Measurements from ENCODE around the gene NSF. TPM values are rescaled to one million over a fixed set of nuclear protein-coding genes. Genes with fewer than 3 reads are reported as not detected.
A peak's percentile ranks its signal among the peaks of the same experiment; 100 is the strongest.
"Not testable (repeated sequence)": the region's sequence is repeated elsewhere in the genome, so short reads cannot be mapped to it uniquely, and the experiment has no call there.

NSF gene
- total RNA-seq, 2 experiments from 2014 or later = 17.7 to 19.1 TPM

GRCh38 chr17:46579083-46580075, 11.1 kb upstream of the NSF start, which contains the start of gene ARL17A:
Gene ARL17A (minus strand): TSS chr17:46579691. CDS start chr17:46576322, 3,369 bp downstream.
- peak within 1 kb of the TSS; percentile 38 for H3K4me3 ChIP-seq (ENCODE audit: low read length)
- DNase-seq (peak in 11 of 14 experiments; percentile 41 to 97 (median 64)), ATAC-seq (ENCODE audit: poor library complexity) (peak; percentile 95)
- H3K9me3 Mint-ChIP-seq; H3K4me1 ChIP-seq (ENCODE audit: insufficient read depth, low read length); H3K36me3 Mint-ChIP-seq (ENCODE audit: low read depth); POLR2A ChIA-PET; CTCF ChIA-PET; H3K27me3 ChIP-seq (ENCODE audit: control insufficient read depth in 1 of 2, insufficient read depth in 2 of 2, low read length in 2 of 2); H3K4me1 Mint-ChIP-seq (ENCODE audit: low read depth); H3K27ac Mint-ChIP-seq; intact Hi-C loops (cut with DNase I, micrococcal nuclease); H3K36me3 ChIP-seq (ENCODE audit: insufficient read depth, low read length); H3K27me3 Mint-ChIP-seq; H3K9me3 ChIP-seq (ENCODE audit: control insufficient read depth in 1 of 2, insufficient read depth in 1 of 2, low read length in 2 of 2): not testable (repeated sequence)
- H3K4me3 Mint-ChIP-seq = peak within 1 kb of the TSS; percentile 30
- H3K27ac ChIP-seq (ENCODE audit: low read depth in 1 of 2, low read length in 2 of 2) = peak within 1 kb of the TSS in 1 of 2 donors; percentile 52

GRCh38 chr17:46580082-46580481, 10.4 kb upstream of the NSF start:
- H3K27ac Mint-ChIP-seq; H3K27me3 Mint-ChIP-seq; POLR2A ChIA-PET; H3K4me1 Mint-ChIP-seq (ENCODE audit: low read depth); ATAC-seq (ENCODE audit: poor library complexity); H3K9me3 ChIP-seq (ENCODE audit: control insufficient read depth in 1 of 2, insufficient read depth in 1 of 2, low read length in 2 of 2); H3K9me3 Mint-ChIP-seq; H3K36me3 Mint-ChIP-seq (ENCODE audit: low read depth); intact Hi-C loops (cut with DNase I, micrococcal nuclease); H3K27me3 ChIP-seq (ENCODE audit: control insufficient read depth in 1 of 2, insufficient read depth in 2 of 2, low read length in 2 of 2); H3K36me3 ChIP-seq (ENCODE audit: insufficient read depth, low read length); H3K4me3 Mint-ChIP-seq; H3K4me1 ChIP-seq (ENCODE audit: insufficient read depth, low read length); CTCF ChIA-PET: not testable (repeated sequence)
- H3K27ac ChIP-seq (ENCODE audit: low read depth in 1 of 2, low read length in 2 of 2) = peak overlapping the region in 1 of 2 donors; percentile 52
- peak in 1 of 14 experiments; percentile 5 for DNase-seq
- H3K4me3 ChIP-seq (ENCODE audit: low read length) = peak overlapping the region; percentile 38

DNA sequence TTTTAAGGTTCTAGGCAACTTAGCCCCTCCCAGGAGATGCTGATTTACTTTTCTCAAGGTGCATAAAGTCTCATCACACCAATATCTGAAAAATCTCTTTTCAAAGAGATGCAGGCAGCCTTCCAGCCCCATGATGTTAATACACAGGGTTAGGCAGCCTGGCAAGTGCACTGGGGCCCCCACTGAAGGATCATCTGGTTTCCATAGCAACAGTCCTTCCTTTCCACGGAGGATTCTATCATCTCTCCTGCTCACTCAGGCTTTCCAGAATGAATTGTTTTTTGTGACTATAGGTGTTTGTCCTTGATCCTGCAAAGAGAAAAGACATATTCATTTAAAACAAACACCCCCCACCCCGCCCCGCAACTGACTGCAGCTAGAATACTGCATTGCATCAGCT, 5.0 kb upstream of the NSF start:
- H3K27me3 Mint-ChIP-seq; H3K27ac Mint-ChIP-seq; intact Hi-C loops (cut with DNase I, micrococcal nuclease); H3K27me3 ChIP-seq (ENCODE audit: control insufficient read depth in 1 of 2, insufficient read depth in 2 of 2, low read length in 2 of 2); CTCF ChIA-PET; H3K9me3 Mint-ChIP-seq; ATAC-seq (ENCODE audit: poor library complexity); H3K4me1 Mint-ChIP-seq (ENCODE audit: low read depth); H3K36me3 ChIP-seq (ENCODE audit: insufficient read depth, low read length); DNase-seq; H3K4me1 ChIP-seq (ENCODE audit: insufficient read depth, low read length); H3K9me3 ChIP-seq (ENCODE audit: control insufficient read depth in 1 of 2, insufficient read depth in 1 of 2, low read length in 2 of 2); H3K4me3 ChIP-seq (ENCODE audit: low read length); POLR2A ChIA-PET; H3K4me3 Mint-ChIP-seq; H3K27ac ChIP-seq (ENCODE audit: low read depth in 1 of 2, low read length in 2 of 2); H3K36me3 Mint-ChIP-seq (ENCODE audit: low read depth): not testable (repeated sequence)

DNA sequence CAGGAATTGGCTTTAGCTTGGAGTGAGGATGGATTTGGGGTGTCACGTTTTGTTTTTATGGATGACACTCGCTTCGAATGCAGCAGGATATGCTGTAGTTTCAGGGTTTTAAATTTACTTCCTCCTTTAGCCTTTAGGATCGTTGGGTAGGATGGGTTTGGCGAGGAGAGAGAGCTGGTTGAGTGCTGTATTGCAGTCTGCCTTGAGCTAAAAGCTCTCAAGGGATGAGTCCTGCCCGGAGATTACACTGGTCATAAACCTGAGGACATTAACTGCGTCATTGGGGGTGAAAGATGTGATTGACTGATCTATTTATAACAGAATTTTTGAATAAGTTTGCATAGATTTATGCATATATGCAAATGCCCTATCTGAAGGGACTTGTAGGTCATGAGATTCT, 863 bp downstream of the NSF start:
- intact Hi-C loops (cut with DNase I, micrococcal nuclease); H3K36me3 ChIP-seq (ENCODE audit: insufficient read depth, low read length); H3K27me3 Mint-ChIP-seq; H3K9me3 ChIP-seq (ENCODE audit: control insufficient read depth in 1 of 2, insufficient read depth in 1 of 2, low read length in 2 of 2); H3K4me3 Mint-ChIP-seq; POLR2A ChIA-PET; H3K4me3 ChIP-seq (ENCODE audit: low read length); H3K27ac ChIP-seq (ENCODE audit: low read depth in 1 of 2, low read length in 2 of 2); CTCF ChIA-PET; H3K36me3 Mint-ChIP-seq (ENCODE audit: low read depth); DNase-seq; H3K9me3 Mint-ChIP-seq; H3K27ac Mint-ChIP-seq; H3K4me1 Mint-ChIP-seq (ENCODE audit: low read depth); H3K4me1 ChIP-seq (ENCODE audit: insufficient read depth, low read length); H3K27me3 ChIP-seq (ENCODE audit: control insufficient read depth in 1 of 2, insufficient read depth in 2 of 2, low read length in 2 of 2): not testable (repeated sequence)
- peak; percentile 68 for ATAC-seq (ENCODE audit: poor library complexity)

DNA sequence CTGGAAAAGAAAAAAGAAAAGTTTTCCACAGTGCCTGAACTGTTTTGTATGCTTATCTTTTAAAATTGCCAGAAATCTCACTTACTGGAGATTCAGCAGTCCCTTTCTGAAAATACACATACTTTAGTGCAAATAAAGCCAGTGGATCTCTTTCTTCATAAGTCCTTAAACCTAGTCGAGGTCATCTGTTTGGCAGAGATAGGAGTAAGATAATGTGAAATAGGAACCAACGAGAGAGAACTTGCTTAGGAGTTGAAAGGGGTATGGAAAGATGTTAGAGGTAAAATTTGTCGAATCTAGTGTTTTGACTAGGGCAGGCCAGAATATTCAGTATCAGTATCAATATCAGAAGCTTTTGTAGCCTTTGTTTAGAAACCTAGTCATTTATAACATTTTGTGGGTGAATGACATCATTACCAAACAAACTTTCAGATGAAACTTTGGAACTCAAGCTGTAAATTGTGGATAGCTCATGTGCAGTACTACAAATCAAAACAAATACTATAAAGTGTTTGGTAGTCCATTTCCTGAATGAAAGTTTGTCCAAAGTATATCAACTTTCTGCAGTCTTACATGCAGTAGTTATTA, 8.0 kb downstream of the NSF start:
- DNase-seq; intact Hi-C loops (cut with DNase I, micrococcal nuclease); H3K36me3 ChIP-seq (ENCODE audit: insufficient read depth, low read length); POLR2A ChIA-PET; H3K4me3 ChIP-seq (ENCODE audit: low read length); CTCF ChIA-PET; H3K4me3 Mint-ChIP-seq; H3K9me3 ChIP-seq (ENCODE audit: control insufficient read depth in 1 of 2, insufficient read depth in 1 of 2, low read length in 2 of 2); H3K27me3 Mint-ChIP-seq; ATAC-seq (ENCODE audit: poor library complexity); H3K27ac ChIP-seq (ENCODE audit: low read depth in 1 of 2, low read length in 2 of 2); H3K4me1 ChIP-seq (ENCODE audit: insufficient read depth, low read length); H3K4me1 Mint-ChIP-seq (ENCODE audit: low read depth); H3K27ac Mint-ChIP-seq; H3K36me3 Mint-ChIP-seq (ENCODE audit: low read depth); H3K9me3 Mint-ChIP-seq; H3K27me3 ChIP-seq (ENCODE audit: control insufficient read depth in 1 of 2, insufficient read depth in 2 of 2, low read length in 2 of 2): not testable (repeated sequence)

DNA sequence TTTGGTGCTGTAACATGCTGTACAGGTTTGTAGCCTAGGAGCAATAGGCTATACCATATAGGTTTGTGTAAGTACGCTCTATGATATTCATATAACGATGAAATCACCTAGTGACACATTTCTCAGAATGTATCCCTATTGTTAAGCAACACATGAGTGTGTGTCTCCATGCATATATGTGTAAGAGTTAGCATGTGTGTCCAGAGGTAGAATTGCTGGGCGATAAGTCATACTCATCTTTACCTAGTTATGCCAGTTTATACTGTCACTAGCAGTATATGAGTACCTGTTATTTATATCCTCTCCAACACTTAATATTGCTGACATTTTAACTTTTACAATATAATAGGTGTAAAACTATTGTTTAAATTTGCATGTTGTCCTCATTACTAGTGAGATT, 10.3 kb downstream of the NSF start:
- H3K9me3 Mint-ChIP-seq; H3K4me1 ChIP-seq (ENCODE audit: insufficient read depth, low read length); H3K4me3 ChIP-seq (ENCODE audit: low read length); H3K36me3 Mint-ChIP-seq (ENCODE audit: low read depth); H3K9me3 ChIP-seq (ENCODE audit: control insufficient read depth in 1 of 2, insufficient read depth in 1 of 2, low read length in 2 of 2); H3K27me3 ChIP-seq (ENCODE audit: control insufficient read depth in 1 of 2, insufficient read depth in 2 of 2, low read length in 2 of 2); DNase-seq; intact Hi-C loops (cut with DNase I, micrococcal nuclease); H3K4me3 Mint-ChIP-seq; H3K36me3 ChIP-seq (ENCODE audit: insufficient read depth, low read length); CTCF ChIA-PET; POLR2A ChIA-PET; H3K27ac ChIP-seq (ENCODE audit: low read depth in 1 of 2, low read length in 2 of 2); ATAC-seq (ENCODE audit: poor library complexity); H3K27ac Mint-ChIP-seq; H3K4me1 Mint-ChIP-seq (ENCODE audit: low read depth); H3K27me3 Mint-ChIP-seq: not testable (repeated sequence)

DNA sequence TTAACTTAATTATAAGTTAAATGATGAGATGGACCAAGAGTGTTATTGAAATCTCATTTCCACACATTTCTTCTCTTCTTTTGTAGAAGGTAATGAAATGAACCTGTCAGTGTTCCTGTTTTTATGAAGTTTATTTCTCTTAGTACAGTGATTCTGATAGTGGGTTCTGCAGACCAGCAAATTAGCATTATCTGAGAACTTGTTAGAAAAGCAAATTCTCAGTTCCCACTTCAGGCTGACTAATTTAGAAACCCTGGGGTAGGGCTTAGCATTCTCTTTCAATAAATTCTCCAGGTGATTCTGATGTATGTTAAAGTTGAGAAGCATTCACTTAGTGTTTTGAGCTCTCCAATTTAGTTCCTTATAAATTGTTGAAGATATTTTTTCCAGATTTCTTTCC, 12.7 kb downstream of the NSF start:
- H3K4me3 ChIP-seq (ENCODE audit: low read length); H3K36me3 Mint-ChIP-seq (ENCODE audit: low read depth); ATAC-seq (ENCODE audit: poor library complexity); H3K36me3 ChIP-seq (ENCODE audit: insufficient read depth, low read length); H3K27me3 Mint-ChIP-seq; H3K4me3 Mint-ChIP-seq; POLR2A ChIA-PET; CTCF ChIA-PET; H3K27me3 ChIP-seq (ENCODE audit: control insufficient read depth in 1 of 2, insufficient read depth in 2 of 2, low read length in 2 of 2); H3K9me3 Mint-ChIP-seq; H3K27ac Mint-ChIP-seq; H3K4me1 Mint-ChIP-seq (ENCODE audit: low read depth); H3K4me1 ChIP-seq (ENCODE audit: insufficient read depth, low read length); H3K27ac ChIP-seq (ENCODE audit: low read depth in 1 of 2, low read length in 2 of 2); intact Hi-C loops (cut with DNase I, micrococcal nuclease); H3K9me3 ChIP-seq (ENCODE audit: control insufficient read depth in 1 of 2, insufficient read depth in 1 of 2, low read length in 2 of 2): not testable (repeated sequence)
- DNase-seq = peak in 1 of 14 experiments; percentile 2
